Vagina (tissue), 2 donors: ENCODE measurements around the gene LRMDA. TPM values are rescaled to one million over a fixed set of nuclear protein-coding genes. Genes with fewer than 3 reads are reported as not detected.

Source experiments
- DNase-seq, 2 donors: peaks; one replicate each; pipeline ENCODE4 v3.0.0-alpha.2; 2017; ENCODE audit errors: extremely low spot score in 2 of 2
- H3K27ac ChIP-seq: fragments of 200-600 bp; sonication (generic); one replicate; pipeline ENCODE4 v1.5.1; 2019
- H3K27me3 ChIP-seq: fragments of 200-600 bp; sonication (generic); one replicate; pipeline ENCODE4 v1.5.1; 2019
- H3K36me3 ChIP-seq, 2 donors: fragments of 200-600 bp; sonication (generic); one replicate each; pipeline ENCODE4 v1.5.1; 2017 to 2019
- H3K4me1 ChIP-seq: fragments of 200-600 bp; sonication (generic); one replicate; pipeline ENCODE4 v1.5.1; 2019
- H3K4me3 ChIP-seq, 2 donors: fragments of 200-600 bp; sonication (generic); 1 replicate in 1 of 2; 2 replicates in 1 of 2; pipeline ENCODE4 v1.5.1; 2016 to 2019
- H3K9me3 ChIP-seq: fragments of 200-600 bp; sonication (generic); one replicate; pipeline ENCODE4 v1.5.1; 2019
- POLR2A ChIP-seq, 2 donors: fragments of 450-650 bp; IDR thresholded peaks; one replicate each; pipeline ENCODE4 v1.6.1; 2017; ENCODE audit warnings: antibody characterized with exemption in 2 of 2, mild to moderate bottlenecking in 2 of 2, moderate library complexity in 2 of 2
- POLR2AphosphoS5 ChIP-seq, 2 donors: sonication (generic); formaldehyde crosslinking; IDR thresholded peaks; one replicate each; pipeline ENCODE4 v1.9.0; 2017; ENCODE audit warnings: antibody characterized with exemption in 2 of 2, mild to moderate bottlenecking in 2 of 2, low read depth in 1 of 2; ENCODE audit not compliant: insufficient read depth in 1 of 2
- intact Hi-C: fragments of 100-400 bp; cut with DNase I; formaldehyde crosslinking; loops from one replicate; pipeline ENCODE4 v1.15.1; 2023
- total RNA-seq: library from RNA; depleted of rRNA; stranded (reverse); fragments of >200 nt; gene quantifications from one replicate; pipeline ENCODE4 v1.2.3, GENCODE V29; 2016
- TF ChIP-seq, protein P1 (sequence below), 3 experiments: fragments of 450-650 bp in 2 of 3; fragments of 200-600 bp in 1 of 3; sonication (generic) in 1 of 3; IDR thresholded peaks; one replicate each; pipeline ENCODE4 v1.5.1; 2017 to 2019; ENCODE audit warnings: antibody characterized with exemption in 3 of 3, mild to moderate bottlenecking in 2 of 3, moderate library complexity in 2 of 3

The LRMDA gene
- total RNA-seq, 1 donor from 2014 or later: 22.6 TPM

DNA sequence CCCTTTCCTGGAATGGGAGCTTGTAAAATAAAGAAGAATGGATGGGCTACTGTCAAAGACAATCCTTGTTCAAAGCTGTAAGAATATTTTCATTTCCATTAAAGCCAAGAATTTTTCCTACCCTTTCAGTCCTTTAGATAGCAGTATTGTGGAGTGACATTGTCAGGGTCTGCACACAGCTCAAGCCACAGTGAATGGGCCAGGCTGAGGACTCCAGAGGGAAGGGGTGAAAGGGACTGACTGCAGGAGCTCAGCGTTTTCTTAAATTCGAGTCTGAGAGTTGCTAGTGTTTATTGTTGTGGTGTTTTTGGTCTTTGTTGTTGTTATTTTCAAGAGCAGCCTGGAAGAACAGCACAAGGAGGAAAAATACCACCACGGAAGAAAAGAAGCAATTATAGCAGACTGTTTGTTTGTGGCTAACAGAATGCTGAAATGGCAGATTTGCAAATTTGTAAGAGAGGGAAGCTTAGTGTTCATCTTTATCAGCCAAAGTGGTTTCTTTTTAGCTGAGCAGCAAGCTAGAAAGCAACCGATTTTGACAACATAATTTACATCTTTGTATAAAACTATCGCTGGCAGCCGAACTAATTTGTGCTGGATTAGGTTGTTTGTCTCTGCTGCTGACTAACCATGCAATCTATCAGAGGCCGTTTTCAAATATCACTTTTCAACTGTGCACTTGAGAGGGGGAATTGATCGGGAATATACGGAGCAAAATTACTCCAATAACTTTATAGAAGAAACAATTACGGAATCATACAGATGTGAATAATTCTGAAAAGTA, 192.1 kb downstream of the LRMDA start:
- no peaks in the 10 kb centered on the region for H3K27me3 ChIP-seq
- no peak overlapping the region for H3K4me3 ChIP-seq
- intact Hi-C loops: no loop called here
- TF ChIP-seq POLR2A (IDR thresholded peaks at IDR 0.05): no peak
- no peak for TF ChIP-seq POLR2AphosphoS5 (IDR thresholded peaks at IDR 0.05; ENCODE audit: insufficient read depth in 1 of 2, low read depth in 1 of 2)
- TF ChIP-seq, protein P1, sequence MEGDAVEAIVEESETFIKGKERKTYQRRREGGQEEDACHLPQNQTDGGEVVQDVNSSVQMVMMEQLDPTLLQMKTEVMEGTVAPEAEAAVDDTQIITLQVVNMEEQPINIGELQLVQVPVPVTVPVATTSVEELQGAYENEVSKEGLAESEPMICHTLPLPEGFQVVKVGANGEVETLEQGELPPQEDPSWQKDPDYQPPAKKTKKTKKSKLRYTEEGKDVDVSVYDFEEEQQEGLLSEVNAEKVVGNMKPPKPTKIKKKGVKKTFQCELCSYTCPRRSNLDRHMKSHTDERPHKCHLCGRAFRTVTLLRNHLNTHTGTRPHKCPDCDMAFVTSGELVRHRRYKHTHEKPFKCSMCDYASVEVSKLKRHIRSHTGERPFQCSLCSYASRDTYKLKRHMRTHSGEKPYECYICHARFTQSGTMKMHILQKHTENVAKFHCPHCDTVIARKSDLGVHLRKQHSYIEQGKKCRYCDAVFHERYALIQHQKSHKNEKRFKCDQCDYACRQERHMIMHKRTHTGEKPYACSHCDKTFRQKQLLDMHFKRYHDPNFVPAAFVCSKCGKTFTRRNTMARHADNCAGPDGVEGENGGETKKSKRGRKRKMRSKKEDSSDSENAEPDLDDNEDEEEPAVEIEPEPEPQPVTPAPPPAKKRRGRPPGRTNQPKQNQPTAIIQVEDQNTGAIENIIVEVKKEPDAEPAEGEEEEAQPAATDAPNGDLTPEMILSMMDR (IDR thresholded peaks at IDR 0.05): no peak
- no peak for DNase-seq
- H3K27ac ChIP-seq: no peak overlapping the region
- no peaks in the 10 kb centered on the region for H3K4me1 ChIP-seq
- H3K36me3 ChIP-seq: no peaks in the 10 kb centered on the region
- H3K9me3 ChIP-seq: no peaks in the 10 kb centered on the region

DNA sequence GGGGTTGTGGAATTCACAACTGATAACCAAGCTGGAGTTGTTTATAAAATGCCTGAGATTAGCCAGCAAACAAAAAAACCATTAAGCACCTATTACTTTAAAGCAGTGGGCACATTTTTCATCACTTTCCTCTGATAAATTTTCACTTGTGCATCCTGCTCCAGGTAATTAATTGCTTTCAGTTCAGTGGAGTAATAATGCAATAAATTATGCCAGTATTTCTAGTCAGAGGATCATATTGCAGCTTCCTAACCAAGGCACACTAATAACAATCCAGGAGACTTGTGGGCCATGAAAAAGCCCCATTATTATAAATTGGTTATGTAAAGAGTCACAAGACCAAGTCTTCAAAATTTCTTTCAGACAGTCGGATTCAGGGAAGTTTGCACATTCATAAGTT, 193.2 kb downstream of the LRMDA start:
- no peaks in the 10 kb centered on the region for H3K9me3 ChIP-seq
- no peaks in the 10 kb centered on the region for H3K27me3 ChIP-seq
- intact Hi-C loops: no loop called here
- H3K4me1 ChIP-seq: no peaks in the 10 kb centered on the region
- no peak for DNase-seq
- H3K27ac ChIP-seq: no peak overlapping the region
- H3K36me3 ChIP-seq: no peaks in the 10 kb centered on the region
- H3K4me3 ChIP-seq: no peak overlapping the region
- no peak for TF ChIP-seq POLR2A (IDR thresholded peaks at IDR 0.05)
- TF ChIP-seq, protein P1 (IDR thresholded peaks at IDR 0.05): no peak
- no peak for TF ChIP-seq POLR2AphosphoS5 (IDR thresholded peaks at IDR 0.05; ENCODE audit: insufficient read depth in 1 of 2, low read depth in 1 of 2)

DNA sequence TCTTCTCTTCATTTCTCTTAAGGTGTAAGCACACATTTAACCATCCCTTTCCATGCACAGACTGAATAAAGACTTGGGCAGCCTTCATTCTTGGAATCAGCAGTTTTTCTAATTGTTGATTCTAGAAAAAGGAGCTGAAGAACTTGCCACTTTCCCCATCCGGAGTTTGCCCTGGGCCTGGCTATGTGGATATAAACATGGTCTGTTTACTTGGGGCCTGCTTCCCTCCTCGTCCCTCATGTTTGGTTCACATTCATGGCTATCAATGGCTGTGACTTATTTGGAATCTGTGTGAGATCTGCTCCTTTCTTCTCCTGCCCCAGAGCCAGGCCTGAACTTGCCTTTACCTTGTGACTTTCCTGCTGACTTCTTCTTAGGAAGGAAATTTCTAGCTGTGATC, 199.3 kb downstream of the LRMDA start:
- H3K27me3 ChIP-seq: no peaks in the 10 kb centered on the region
- no peaks in the 10 kb centered on the region for H3K36me3 ChIP-seq
- intact Hi-C loops: no loop called here
- TF ChIP-seq, protein P1 (IDR thresholded peaks at IDR 0.05): no peak
- TF ChIP-seq POLR2AphosphoS5 (IDR thresholded peaks at IDR 0.05; ENCODE audit: insufficient read depth in 1 of 2, low read depth in 1 of 2) (no peak), POLR2A (IDR thresholded peaks at IDR 0.05) (no peak)
- DNase-seq: no peak
- H3K4me3 ChIP-seq: no peak overlapping the region
- no peaks in the 10 kb centered on the region for H3K9me3 ChIP-seq
- H3K27ac ChIP-seq: no peak overlapping the region
- H3K4me1 ChIP-seq: no peaks in the 10 kb centered on the region

DNA sequence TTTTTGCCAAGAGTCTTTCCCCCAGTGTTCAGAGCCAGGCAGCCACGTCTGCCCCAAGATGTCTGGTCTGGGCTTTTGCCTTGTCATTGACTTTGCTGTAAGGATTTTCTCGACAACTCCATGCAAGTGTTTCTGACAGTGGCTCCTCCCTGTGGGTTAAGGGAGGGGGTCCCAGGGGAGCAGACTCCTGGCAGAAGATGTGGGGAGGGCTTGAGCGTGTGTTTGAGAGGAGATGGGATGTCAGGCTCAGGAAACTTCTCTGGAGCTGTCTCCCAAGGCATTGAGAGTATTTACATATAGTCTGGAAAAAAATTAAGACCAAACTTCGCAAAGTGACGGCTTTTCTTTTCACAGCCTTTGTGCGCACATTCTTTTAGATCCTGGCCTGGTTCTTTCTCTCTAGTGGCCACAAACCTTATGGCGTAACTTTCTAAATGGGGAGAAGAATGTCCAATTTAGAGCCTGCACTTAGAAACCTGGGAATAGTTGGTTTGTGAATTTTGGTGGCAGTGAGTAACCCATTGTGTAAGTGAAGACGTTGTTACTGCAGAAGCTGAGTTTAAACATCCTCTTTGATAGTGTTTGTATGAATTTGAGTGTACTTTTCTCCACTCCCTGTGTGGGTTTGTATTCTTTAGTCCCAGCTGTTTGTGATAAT, 201.5 kb downstream of the LRMDA start:
- DNase-seq: no peak
- no peaks in the 10 kb centered on the region for H3K27me3 ChIP-seq
- H3K4me1 ChIP-seq: no peaks in the 10 kb centered on the region
- no peaks in the 10 kb centered on the region for H3K9me3 ChIP-seq
- intact Hi-C loops: no loop called here
- no peak overlapping the region for H3K27ac ChIP-seq
- TF ChIP-seq, protein P1 (IDR thresholded peaks at IDR 0.05): no peak
- no peak for TF ChIP-seq POLR2A (IDR thresholded peaks at IDR 0.05)
- TF ChIP-seq POLR2AphosphoS5 (IDR thresholded peaks at IDR 0.05; ENCODE audit: insufficient read depth in 1 of 2, low read depth in 1 of 2): no peak
- no peak overlapping the region for H3K4me3 ChIP-seq
- no peaks in the 10 kb centered on the region for H3K36me3 ChIP-seq

DNA sequence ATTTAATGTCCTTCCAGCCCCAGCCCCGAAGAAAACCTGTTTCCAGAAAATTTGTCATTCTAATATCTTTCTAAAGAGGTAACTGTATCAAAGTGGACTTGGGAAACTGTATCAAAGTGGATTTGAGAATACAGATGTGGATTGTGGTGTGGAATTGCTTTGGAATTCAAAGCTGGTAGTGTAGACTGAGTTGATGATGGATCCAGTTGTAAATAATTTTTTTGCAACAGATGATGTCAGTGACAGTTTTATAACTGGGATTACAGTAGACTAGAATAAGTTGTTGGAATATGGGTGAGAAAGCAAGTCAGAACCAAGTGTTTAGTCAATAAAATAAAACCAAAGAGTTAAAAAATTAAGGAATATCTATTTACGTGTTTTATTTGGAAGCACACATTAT, 202.1 kb downstream of the LRMDA start:
- no peak overlapping the region for H3K4me3 ChIP-seq
- DNase-seq: no peak
- no peaks in the 10 kb centered on the region for H3K9me3 ChIP-seq
- no peaks in the 10 kb centered on the region for H3K36me3 ChIP-seq
- intact Hi-C loops: no loop called here
- no peak overlapping the region for H3K27ac ChIP-seq
- no peaks in the 10 kb centered on the region for H3K4me1 ChIP-seq
- no peaks in the 10 kb centered on the region for H3K27me3 ChIP-seq
- TF ChIP-seq POLR2AphosphoS5 (IDR thresholded peaks at IDR 0.05; ENCODE audit: insufficient read depth in 1 of 2, low read depth in 1 of 2) (no peak), POLR2A (IDR thresholded peaks at IDR 0.05) (no peak)
- TF ChIP-seq, protein P1 (IDR thresholded peaks at IDR 0.05): no peak
